Activated T-cell treated with anti-CD3 and anti-CD28 coated beads, Interleukin-2, amount 50 U/mL, for 1 hour (primary cell): ENCODE measurements around the gene CTBP1.
"Not testable (repeated sequence)": the region's sequence is repeated elsewhere in the genome, so short reads cannot be mapped to it uniquely, and the experiment has no call there.

Experiments
- DNase-seq: peaks from one replicate; pipeline ENCODE4 v3.0.0-alpha.2; 2020

CTBP1 gene

GRCh38 chr4:1248245-1249147 lies at the start of gene CTBP1:
Gene CTBP1 (minus strand): TSS chr4:1249130. CDS start chr4:1241331, 7,799 bp downstream.
- peak; percentile 93 for DNase-seq

- DNase-seq: no peak
Observed at GRCh38 chr4:1298461-1298860, 49.5 kb upstream of the CTBP1 start.

GRCh38 chr4:1297456-1298325 lies 48.8 kb upstream of the CTBP1 start:
- DNase-seq: no peak

DNA sequence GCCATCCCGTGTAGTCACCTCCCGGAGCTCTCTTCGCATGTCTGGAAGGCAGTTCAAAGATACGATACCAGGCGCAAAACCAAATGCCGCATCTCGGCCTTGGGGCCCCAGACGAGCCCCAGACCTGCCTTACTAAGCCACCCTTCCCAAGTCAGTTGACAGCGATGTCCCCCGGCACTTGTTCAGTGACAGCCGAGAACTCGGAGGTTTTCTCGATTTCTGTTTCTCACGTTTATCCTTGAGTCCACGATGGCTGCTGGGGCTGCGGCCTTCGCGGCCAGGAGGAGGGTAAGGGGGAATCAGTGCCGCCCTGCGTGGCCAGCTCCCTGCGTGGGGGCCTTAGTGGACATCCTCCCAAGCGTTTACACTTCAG lies 48.1 kb upstream of the CTBP1 start:
- no peak for DNase-seq

GRCh38 chr4:1296324-1297022 lies 47.5 kb upstream of the CTBP1 start:
- no peak for DNase-seq

- no peak for DNase-seq
Observed at GRCh38 chr4:1295405-1296055, 46.6 kb upstream of the CTBP1 start.

- DNase-seq: no peak
Observed at GRCh38 chr4:1294891-1295290, 46.0 kb upstream of the CTBP1 start.

DNA sequence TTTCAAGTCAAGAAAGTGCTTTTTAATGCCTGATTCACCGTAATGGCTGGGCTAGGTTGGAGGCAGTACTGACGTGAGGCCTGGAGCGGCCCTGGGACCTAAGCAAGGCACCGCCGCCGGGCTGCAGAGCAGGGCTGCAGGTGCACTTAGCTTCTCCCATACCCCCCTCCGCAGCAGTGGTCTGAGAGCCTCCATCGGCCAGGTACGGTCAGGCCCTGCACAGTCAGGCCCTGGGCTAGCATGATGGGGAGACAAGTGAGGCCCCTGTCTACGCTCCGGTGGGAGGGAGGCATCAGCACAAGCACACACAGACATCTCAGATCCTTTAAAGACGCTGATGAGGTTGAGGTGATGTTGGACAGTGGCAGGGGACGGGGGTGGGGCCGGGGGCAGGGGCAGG lies 45.5 kb upstream of the CTBP1 start:
- no peak for DNase-seq

- DNase-seq: no peak
Observed at GRCh38 chr4:1293991-1294390, 45.1 kb upstream of the CTBP1 start.

GRCh38 chr4:1293531-1293941 lies 44.6 kb upstream of the CTBP1 start:
- no peak for DNase-seq

- DNase-seq: not testable (repeated sequence)
Observed at GRCh38 chr4:1292703-1293011, 43.7 kb upstream of the CTBP1 start.

- no peak for DNase-seq
Observed at GRCh38 chr4:1291996-1292702, 43.2 kb upstream of the CTBP1 start.

DNA sequence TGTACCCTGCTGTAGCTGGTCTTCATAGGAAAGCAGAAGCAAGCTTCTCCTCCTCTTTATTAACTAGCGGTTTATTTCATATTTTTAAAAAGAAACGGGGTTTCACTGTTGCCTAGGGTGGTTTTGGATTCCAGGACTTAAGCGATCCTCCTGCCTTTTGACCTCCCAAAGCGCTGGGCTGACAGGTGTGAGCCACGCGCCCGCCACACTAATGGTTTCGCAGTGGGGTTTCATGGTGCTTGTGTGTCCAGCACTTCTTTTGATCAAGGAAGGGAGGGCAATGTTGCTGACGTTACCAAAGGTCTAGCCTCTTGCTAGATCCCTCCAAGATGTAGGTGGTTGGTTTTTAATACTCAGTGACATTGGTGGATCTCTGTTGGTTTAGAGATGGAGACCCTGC lies 42.2 kb upstream of the CTBP1 start:
- DNase-seq: no peak

- no peak for DNase-seq
Observed at GRCh38 chr4:1290165-1290977, 41.4 kb upstream of the CTBP1 start.

- DNase-seq: peak; percentile 97
Observed at GRCh38 chr4:1289207-1290164, 40.6 kb upstream of the CTBP1 start, which contains the start of gene MAEA. Gene MAEA (plus strand): TSS chr4:1289891. CDS start chr4:1289914, 23 bp downstream.

- DNase-seq: no peak
Observed at GRCh38 chr4:1288786-1289185, 39.9 kb upstream of the CTBP1 start.

- DNase-seq: peak; percentile 43
Observed at GRCh38 chr4:1285790-1286553, 37.0 kb upstream of the CTBP1 start.

DNA sequence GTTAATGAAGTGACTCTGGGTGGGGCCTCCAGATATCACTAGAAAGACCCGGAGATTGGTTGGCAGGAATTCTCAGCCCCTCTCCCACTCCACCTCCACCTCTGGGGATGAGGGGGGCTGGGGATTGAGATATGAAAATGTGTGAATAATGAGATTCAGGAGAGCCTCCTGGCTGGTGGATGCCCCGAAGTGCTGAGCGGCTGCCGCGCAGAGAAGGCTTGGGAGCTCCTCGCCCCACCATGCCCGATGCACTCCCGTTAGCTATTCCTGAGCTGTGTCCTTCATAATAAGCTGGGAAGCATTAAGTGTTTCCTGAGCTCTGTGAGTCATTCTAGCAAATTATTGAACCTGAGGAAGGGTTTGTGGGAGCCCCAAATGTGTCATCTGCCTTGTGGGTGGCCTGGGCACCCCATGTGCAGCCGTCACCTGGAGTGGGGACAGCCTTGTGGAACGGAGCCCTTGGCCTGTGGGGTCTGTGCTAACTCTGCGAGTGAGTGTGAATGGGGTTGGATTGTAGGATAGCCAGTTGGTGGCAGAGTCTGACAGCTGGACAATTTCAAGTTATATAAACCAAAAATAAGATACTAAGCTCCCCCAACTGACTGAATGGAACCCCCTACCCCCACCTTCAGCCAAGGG lies 36.3 kb upstream of the CTBP1 start:
- no peak for DNase-seq

DNA sequence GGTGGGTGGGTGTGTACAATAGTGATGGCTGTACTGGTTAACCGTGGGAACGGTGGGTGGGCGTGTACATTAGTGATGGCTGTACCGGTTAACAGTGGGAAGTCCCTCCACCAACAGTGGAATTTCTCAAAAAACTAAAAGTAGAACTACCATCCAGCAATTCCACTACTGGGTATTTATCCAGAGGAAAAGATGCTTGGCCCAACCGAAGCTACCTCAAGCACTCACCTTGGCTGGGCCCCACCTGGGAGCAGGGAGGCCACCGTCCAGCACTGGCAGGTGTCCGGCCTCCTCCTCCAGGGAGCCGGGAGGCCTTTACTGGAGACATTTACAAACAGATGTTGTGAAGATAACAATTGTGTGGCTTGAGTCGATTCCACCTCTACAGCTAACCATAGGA lies 34.8 kb upstream of the CTBP1 start:
- no peak for DNase-seq
